SK-N-MC (cell line): ENCODE data around the gene SLC49A3.
"Not testable (repeated sequence)": the region's sequence is repeated elsewhere in the genome, so short reads cannot be mapped to it uniquely, and the experiment has no call there.

ENCODE experiments used
- DNase-seq: peaks from one replicate; pipeline ENCODE4 v3.0.0-alpha.2; 2011; ENCODE audit warnings: low read depth, low spot score
- H3K27ac ChIP-seq: fragments of 200-600 bp; sonication (generic); 2 replicates; pipeline ENCODE4 v1.5.1; 2016; ENCODE audit warnings: mixed run types
- H3K36me3 ChIP-seq: fragments of 200-600 bp; sonication (generic); 2 replicates; pipeline ENCODE4 v1.6.1; 2017; ENCODE audit warnings: antibody characterized with exemption, low read length, mixed read lengths; ENCODE audit not compliant: insufficient read depth
- H3K4me3 ChIP-seq: fragments of 200-600 bp; sonication (generic); 2 replicates; pipeline ENCODE4 v1.5.1; 2016
- H3K9ac ChIP-seq: fragments of 200-600 bp; sonication (generic); 2 replicates; pipeline ENCODE4 v1.8.0; 2017; ENCODE audit warnings: mixed run types, mixed read lengths; ENCODE audit not compliant: insufficient read length
- H3K9me3 ChIP-seq: fragments of 200-600 bp; sonication (generic); 2 replicates; pipeline ENCODE4 v1.6.1; 2017; ENCODE audit warnings: low read depth, mild to moderate bottlenecking, antibody characterized with exemption, low read length, moderate library complexity, mixed read lengths
- EZH2 ChIP-seq: fragments of 200-600 bp; sonication (generic); IDR thresholded peaks from one replicate; pipeline ENCODE4 v1.6.1; 2017; ENCODE audit warnings: antibody characterized with exemption
- FOXP2 ChIP-seq: optimal IDR thresholded peaks from 2 replicates; pipeline ENCODE3; 2011; ENCODE audit warnings: mild to moderate bottlenecking, moderate library complexity; ENCODE audit not compliant: insufficient read depth; ENCODE audit errors: extremely low read length, control extremely low read depth
- POLR2AphosphoS5 ChIP-seq: IDR thresholded peaks from 2 replicates; pipeline ENCODE4 v1.6.1; 2012; ENCODE audit warnings: mild to moderate bottlenecking, low read depth, low read length, borderline replicate concordance

The SLC49A3 gene

DNA sequence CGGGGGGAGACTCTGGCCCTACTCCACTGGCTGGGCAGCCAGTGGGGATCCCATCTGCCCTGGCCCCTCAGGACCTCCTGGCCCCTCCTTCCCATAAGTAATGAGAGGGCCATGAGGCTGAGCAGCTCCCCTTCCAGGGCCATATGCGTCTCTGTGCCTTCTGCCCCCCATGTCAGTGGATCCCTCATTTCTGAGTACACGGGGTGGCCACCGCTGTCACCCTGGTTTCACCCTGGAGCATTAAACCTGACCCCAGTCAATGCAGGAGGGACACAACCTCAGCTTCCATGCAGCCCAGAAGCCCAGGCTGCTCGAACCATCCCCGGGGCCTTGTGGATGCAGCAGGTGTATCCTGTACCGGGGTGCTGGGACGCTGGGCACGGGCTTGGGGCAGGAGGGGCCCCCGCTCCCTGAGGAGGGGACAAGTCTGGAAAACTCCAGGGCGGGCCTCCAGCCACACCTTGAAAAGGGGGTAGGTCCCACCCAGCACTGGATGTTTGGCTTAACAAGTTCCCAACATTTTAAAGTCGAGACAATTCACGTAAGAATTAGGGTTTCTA, 39.1 kb downstream of the SLC49A3 start:
- DNase-seq, result no peak
- Histone ChIP-seq H3K36me3 (no peaks in the 10 kb centered on the region), H3K4me3 (no peak overlapping the region), H3K27ac (no peak overlapping the region), H3K9me3 (no peaks in the 10 kb centered on the region), H3K9ac (no peak overlapping the region)
- TF ChIP-seq FOXP2 (no peak), EZH2 (no peak)

DNA sequence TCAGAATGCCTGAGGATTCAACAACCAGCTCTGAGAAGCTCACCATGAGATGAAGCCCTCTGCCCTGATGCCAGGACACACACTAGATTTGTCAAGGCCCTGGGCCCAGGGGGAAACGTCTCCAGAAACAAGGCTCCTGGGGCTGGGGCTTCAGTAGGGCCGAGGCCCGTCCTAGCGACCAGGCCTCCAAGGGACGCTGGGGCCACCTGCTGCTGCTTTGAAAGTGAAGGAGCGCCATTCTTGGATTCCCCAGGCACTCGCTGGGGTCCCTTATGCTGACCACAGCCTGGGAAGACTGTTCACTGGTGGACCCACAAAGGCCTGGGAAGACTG, 39.7 kb downstream of the SLC49A3 start:
- no peak for DNase-seq
- H3K9me3 ChIP-seq, result no peaks in the 10 kb centered on the region
- no peaks in the 10 kb centered on the region for H3K36me3 ChIP-seq
- TF ChIP-seq POLR2AphosphoS5 (no peak), EZH2 (no peak), FOXP2 (no peak)
- H3K4me3 ChIP-seq, result no peak overlapping the region
- H3K9ac ChIP-seq, result no peak overlapping the region
- H3K27ac ChIP-seq, result no peak overlapping the region

DNA sequence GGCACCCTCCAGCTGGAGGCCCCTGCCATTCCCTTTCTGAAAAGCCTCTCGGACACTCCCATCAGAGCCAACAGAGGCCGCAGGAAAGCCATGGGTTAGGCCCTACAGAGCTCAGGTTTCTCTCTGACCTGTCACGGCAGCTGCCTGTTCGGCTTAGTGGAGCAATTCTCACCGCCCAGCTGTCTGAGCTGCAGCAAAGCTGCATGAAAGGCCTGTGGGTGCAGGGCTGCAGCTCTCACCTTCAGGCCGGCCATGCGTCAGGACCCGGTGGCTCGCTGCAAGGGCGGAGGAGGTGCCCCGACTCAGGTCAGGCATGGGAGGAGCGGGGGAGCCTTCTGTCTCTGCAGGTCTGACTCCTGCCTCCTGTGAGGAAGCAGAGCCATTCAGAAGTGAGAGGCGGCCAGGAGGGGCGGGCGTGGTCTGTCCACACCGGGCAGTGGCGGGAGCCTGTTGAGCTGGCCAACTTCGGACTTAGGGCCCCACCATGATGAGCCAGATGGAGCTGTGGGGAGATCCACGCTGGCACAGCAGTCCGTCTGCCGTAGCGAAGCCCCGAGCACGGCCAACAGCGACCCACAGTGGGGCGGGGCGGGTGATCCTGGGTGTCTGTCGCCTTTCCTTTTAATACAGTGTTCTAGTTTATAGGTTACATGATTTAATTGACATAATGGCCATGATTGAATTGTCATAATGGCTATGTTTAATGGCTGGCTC, 40.2 kb downstream of the SLC49A3 start:
- no peak for DNase-seq
- Histone ChIP-seq H3K9ac (no peak overlapping the region), H3K9me3 (no peaks in the 10 kb centered on the region), H3K36me3 (no peaks in the 10 kb centered on the region), H3K4me3 (no peak overlapping the region), H3K27ac (no peak overlapping the region)
- TF ChIP-seq POLR2AphosphoS5 (no peak), FOXP2 (no peak), EZH2 (no peak)

DNA sequence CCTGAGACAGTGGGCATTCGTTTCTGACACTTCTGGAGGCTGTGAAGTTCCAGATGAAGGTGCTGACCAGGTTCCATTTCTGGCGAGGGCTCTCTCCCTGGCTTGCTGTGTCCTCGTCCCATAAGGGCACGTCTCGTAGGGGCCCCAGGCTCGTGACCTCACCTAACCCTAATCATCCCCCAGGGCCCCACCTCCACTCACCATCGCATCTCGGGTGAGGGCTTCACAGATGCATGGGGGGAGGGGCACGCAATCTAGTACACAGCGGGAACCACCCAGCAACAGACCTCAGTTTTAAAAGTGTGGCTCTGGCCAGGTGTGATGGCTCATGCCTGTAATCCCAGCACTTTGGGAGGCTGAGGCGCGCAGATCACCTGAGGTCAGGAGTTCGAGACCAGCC, 41.5 kb downstream of the SLC49A3 start:
- no peak overlapping the region for H3K9ac ChIP-seq
- DNase-seq, result no peak
- no peak overlapping the region for H3K4me3 ChIP-seq
- no peaks in the 10 kb centered on the region for H3K9me3 ChIP-seq
- no peaks in the 10 kb centered on the region for H3K36me3 ChIP-seq
- no peak for TF ChIP-seq EZH2
- TF ChIP-seq POLR2AphosphoS5, result no peak
- no peak overlapping the region for H3K27ac ChIP-seq

DNA sequence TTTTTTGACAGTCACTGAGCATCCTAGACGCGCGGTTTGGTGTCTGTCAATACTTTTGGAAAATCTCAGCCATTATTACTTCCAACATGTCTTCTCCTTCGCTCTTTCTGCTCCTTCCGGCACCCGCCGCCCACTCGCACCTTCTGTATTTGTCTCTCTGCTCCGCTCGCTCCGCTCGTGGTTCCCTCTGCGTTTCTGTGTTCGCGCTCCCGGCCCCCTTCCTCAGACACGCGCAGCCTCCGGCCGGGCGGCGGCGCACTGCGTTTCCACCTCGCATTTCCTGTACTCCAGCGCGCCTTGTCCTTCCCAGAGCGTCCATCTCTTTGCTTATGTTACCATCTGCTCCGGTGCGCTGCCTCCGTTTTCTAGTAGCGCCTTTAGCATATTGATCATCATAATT, 42.5 kb downstream of the SLC49A3 start:
- Histone ChIP-seq H3K9me3 (no peaks in the 10 kb centered on the region), H3K9ac (no peak overlapping the region), H3K36me3 (no peaks in the 10 kb centered on the region), H3K4me3 (no peak overlapping the region), H3K27ac (no peak overlapping the region)
- no peak for DNase-seq
- TF ChIP-seq EZH2, result no peak
- TF ChIP-seq POLR2AphosphoS5, result no peak

DNA sequence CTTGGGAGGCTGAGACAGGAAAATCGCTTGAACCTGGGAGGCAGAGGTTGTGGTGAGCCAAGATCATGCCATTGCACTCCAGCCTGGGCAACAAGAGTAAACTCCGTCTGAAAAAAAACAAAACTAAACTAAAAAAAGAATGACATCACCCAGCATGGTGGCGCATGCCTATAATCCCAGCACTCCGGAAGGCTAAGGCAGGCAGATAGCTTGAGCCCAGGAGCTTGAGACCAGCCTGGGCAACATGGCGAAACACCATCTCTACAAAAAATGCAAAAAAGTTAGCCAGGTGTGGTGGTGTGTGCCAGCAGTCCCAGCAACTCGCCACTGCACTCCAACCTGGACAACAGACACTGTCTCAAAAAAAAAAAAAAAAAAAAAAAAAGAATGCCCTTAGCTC, 46.6 kb downstream of the SLC49A3 start:
- DNase-seq, H3K9ac ChIP-seq, H3K4me3 ChIP-seq, H3K27ac ChIP-seq, H3K9me3 ChIP-seq, H3K36me3 ChIP-seq: not testable (repeated sequence)

DNA sequence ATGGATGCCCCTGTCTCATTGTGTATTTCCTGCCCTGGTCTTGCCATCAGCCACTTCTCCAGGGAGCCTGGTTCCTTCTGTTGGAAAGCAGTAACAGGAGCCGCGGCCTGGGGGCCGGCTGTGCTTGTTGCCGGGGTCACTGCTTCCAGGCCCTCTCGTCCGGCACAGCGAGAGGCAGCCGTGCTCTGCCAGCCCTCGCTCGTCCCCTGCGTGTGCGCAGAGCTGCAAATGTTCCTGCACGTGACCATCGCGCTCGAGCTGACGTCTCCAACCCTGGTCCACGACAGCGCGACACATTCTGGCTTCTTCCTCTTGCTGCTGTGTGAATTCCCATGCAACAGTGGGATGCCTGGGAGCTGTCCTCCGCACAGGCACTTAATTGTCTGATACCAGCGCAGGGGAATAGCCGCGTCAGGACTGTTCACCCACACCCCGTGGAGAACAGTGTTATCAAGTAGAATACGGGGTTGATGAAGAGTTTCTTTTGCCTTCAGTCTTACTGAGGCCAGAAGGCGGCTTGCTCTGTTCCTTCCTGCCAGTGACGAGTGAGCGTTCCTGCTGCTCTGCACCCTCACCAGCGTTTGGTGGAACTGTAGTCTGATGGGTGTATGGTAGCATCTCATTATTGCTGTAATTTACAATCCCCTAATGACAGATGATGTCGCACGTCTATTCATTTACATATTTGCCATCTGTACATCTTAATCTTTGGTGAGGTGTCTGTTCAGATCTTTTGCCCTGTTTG, 51.2 kb downstream of the SLC49A3 start:
- Histone ChIP-seq H3K9me3 (no peaks in the 10 kb centered on the region), H3K27ac (no peak overlapping the region), H3K4me3 (no peak overlapping the region), H3K36me3 (no peaks in the 10 kb centered on the region), H3K9ac (no peak overlapping the region)
- TF ChIP-seq FOXP2 (no peak), POLR2AphosphoS5 (no peak), EZH2 (no peak)
- no peak for DNase-seq

DNA sequence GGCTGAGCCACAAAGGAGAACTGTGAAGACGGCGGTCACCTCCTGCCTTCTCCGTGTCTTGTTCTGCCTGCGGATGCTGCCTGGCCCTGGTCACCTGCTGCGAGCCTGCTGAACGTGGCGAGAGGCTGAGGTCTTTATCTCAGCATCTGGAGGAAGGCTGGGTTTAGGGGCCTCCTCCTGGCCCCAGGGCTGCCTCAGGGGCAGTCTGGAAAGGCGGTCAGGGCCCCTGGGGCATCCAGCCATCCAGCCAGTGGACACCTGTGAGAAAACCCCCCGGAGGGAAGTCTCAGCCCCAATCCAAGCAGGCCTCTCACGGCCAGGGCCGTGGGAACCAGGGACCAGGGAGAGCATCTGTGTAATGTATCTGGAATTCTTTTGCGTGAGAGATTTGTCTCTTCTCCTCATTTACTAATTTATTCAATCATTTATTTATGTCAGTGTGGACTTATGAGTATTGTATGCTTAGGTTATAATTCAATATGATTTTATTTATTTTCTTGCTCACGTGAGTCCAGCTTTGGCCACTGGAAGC, 52.3 kb downstream of the SLC49A3 start:
- Histone ChIP-seq H3K9me3 (no peaks in the 10 kb centered on the region), H3K4me3 (no peak overlapping the region), H3K27ac (no peak overlapping the region), H3K9ac (no peak overlapping the region), H3K36me3 (no peaks in the 10 kb centered on the region)
- DNase-seq, result no peak
- no peak for TF ChIP-seq FOXP2
- TF ChIP-seq EZH2, result no peak
- no peak for TF ChIP-seq POLR2AphosphoS5

DNA sequence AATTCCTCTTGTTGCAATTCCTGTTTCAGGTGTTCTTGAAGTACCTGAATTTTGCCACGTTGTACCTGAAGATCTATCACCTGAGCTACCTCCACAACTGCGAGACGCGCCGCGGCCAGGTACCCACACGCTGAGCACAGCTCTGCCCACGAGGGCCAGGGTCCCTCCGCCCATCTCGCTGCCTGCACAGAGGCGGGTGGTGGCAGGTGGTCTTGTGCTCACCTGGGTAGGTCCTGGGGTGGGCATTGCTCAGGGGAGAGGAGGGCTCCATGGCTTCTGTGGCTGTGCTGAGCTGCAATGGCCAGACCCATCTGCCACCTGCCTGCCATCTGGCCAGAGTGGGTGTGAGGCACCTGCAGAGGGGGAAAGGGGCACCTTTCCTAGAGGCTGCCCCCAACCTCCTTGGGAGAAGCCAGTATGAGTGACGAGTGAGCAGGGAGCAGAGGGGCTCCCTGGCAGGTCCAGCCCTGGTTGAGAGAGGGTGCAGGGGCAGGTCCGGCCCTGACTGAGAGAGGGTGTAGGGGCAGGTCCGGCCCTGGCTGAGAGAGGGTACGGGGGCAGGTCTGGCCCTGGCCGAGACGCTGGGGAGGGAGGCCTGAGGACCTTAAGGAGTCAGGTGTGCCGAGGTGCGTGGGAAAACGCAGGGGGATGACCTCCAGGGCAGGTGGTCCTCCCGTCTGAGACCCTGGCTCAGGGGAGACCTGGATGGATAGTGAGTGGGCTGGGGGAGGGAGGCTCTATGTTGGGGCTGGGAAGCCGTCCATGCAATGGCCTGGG, 52.9 kb downstream of the SLC49A3 start:
- no peaks in the 10 kb centered on the region for H3K9me3 ChIP-seq
- H3K36me3 ChIP-seq, result no peaks in the 10 kb centered on the region
- H3K27ac ChIP-seq, result no peak overlapping the region
- no peak overlapping the region for H3K9ac ChIP-seq
- H3K4me3 ChIP-seq, result no peak overlapping the region
- no peak for DNase-seq
- TF ChIP-seq POLR2AphosphoS5 (no peak), FOXP2 (no peak), EZH2 (no peak)

DNA sequence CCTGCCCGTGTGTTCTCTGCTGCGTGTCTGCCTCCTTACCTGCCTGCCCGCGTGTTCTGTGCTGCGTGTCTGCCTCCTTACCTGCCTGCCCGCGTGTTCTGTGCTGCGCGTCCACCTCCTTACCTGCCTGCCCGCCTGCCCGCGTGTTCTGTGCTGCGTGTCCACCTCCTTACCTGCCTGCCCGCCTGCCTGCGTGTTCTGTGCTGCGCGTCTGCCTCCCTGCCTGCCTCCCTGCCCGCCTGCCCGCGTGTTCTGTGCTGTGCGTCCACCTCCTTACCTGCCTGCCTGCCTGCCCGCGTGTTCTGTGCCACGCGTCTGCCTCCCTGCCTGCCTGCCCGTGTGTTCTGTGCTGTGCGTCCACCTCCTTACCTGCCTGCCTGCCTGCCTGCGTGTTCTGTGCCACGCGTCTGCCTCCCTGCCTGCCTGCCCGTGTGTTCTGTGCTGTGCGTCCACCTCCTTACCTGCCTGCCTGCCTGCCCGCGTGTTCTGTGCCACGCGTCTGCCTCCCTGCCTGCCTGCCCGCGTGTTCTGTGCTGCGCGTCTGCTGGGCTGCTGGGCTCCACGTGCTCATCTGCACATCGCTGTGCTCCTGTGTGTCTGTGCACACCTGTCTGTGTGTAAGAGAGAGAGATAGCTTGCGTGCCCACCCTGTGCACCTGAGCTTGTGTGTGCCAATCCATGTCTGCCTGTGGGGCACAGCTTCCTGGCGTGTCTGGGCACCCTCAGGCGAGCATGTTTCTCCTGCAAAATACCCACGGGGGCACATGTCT, 53.7 kb downstream of the SLC49A3 start:
- not testable (repeated sequence) for H3K36me3 ChIP-seq, H3K27ac ChIP-seq, H3K4me3 ChIP-seq

More for the DNA sequence above, 53.7 kb downstream of the SLC49A3 start:
- not testable (repeated sequence) for H3K9me3 ChIP-seq, H3K9ac ChIP-seq, DNase-seq
